ENCODE results near the gene ADCYAP1. TPM values are rescaled to one million over a fixed set of nuclear protein-coding genes. Genes with fewer than 3 reads are reported as not detected.

The ADCYAP1 gene
- total and polyA plus RNA-seq, 11 donors, result 0.08 to 2.5 (median 0.27) TPM; not detected in 5

GRCh38 chr18:875912-876311 is 28.8 kb upstream of the ADCYAP1 start:
- intact Hi-C loops (cut with DNase I), result no loop called here

GRCh38 chr18:877238-877637 is 27.4 kb upstream of the ADCYAP1 start:
- intact Hi-C loops (cut with DNase I), result no loop called here
- no peak overlapping the region for H3K4me3 ChIP-seq
- no peak overlapping the region for H3K27ac ChIP-seq
- no peak for DNase-seq
- no peak for ATAC-seq
- TF ChIP-seq CTCF (IDR thresholded peaks at IDR 0.05), result no peak
- TF ChIP-seq POLR2A (IDR thresholded peaks at IDR 0.05), result no peak
- no peaks in the 10 kb centered on the region for H3K9me3 ChIP-seq
- no peaks in the 10 kb centered on the region for H3K36me3 ChIP-seq
- WGBS, 4 donors, result 88 to 91% (median 90%) methylated on average over 6 of the region's 6 CpGs
- peaks cover 0 to 7% (median 0%) of the 10 kb centered on the region in 9 donors for H3K27me3 ChIP-seq
- H3K4me1 ChIP-seq, result no peaks in the 10 kb centered on the region

More at GRCh38 chr18:875912-876311, 28.8 kb upstream of the ADCYAP1 start:
- H3K27ac ChIP-seq, result no peak overlapping the region
- no peaks in the 10 kb centered on the region for H3K36me3 ChIP-seq
- H3K9me3 ChIP-seq, result no peaks in the 10 kb centered on the region
- H3K4me1 ChIP-seq, result no peaks in the 10 kb centered on the region
- TF ChIP-seq CTCF (IDR thresholded peaks at IDR 0.05), result no peak
- DNase-seq, result no peak
- H3K4me3 ChIP-seq, result no peak overlapping the region
- H3K27me3 ChIP-seq, result peaks cover 0 to 7% (median 0%) of the 10 kb centered on the region in 9 donors
- no peak for ATAC-seq

- Histone ChIP-seq H3K4me1 (no peaks in the 10 kb centered on the region), H3K27me3 (peaks cover 0 to 5% (median 0%) of the 10 kb centered on the region in 9 donors), H3K27ac (no peak overlapping the region), H3K36me3 (no peaks in the 10 kb centered on the region), H3K4me3 (no peak overlapping the region), H3K9me3 (no peaks in the 10 kb centered on the region)
- TF ChIP-seq POLR2A (IDR thresholded peaks at IDR 0.05) (no peak), CTCF (IDR thresholded peaks at IDR 0.05) (no peak)
- intact Hi-C loops (cut with DNase I), result no loop called here
- DNase-seq (no peak), ATAC-seq (no peak)
- 80 to 84% (median 83%) methylated on average over 1 of the region's 1 CpG for WGBS, 4 donors
Measured at GRCh38 chr18:886076-886475, 18.6 kb upstream of the ADCYAP1 start.

GRCh38 chr18:887716-888115 is 17.0 kb upstream of the ADCYAP1 start:
- Histone ChIP-seq H3K27ac (no peak overlapping the region), H3K9me3 (no peaks in the 10 kb centered on the region), H3K4me1 (no peaks in the 10 kb centered on the region), H3K27me3 (peaks cover 0 to 13% (median 0%) of the 10 kb centered on the region in 9 donors), H3K4me3 (no peak overlapping the region), H3K36me3 (no peaks in the 10 kb centered on the region)
- 51 to 67% (median 61%) methylated on average over 2 of the region's 2 CpGs for WGBS, 4 donors
- TF ChIP-seq POLR2A (IDR thresholded peaks at IDR 0.05), result no peak
- TF ChIP-seq CTCF (IDR thresholded peaks at IDR 0.05), result no peak
- DNase-seq (no peak), ATAC-seq (no peak)
- intact Hi-C loops (cut with DNase I), result no loop called here

All from heart left ventricle (tissue), 16 donors.